ENCODE measurements around the gene PXDN.
"Not testable (repeated sequence)": the region's sequence is repeated elsewhere in the genome, so short reads cannot be mapped to it uniquely, and the experiment has no call there.

PXDN gene

DNA sequence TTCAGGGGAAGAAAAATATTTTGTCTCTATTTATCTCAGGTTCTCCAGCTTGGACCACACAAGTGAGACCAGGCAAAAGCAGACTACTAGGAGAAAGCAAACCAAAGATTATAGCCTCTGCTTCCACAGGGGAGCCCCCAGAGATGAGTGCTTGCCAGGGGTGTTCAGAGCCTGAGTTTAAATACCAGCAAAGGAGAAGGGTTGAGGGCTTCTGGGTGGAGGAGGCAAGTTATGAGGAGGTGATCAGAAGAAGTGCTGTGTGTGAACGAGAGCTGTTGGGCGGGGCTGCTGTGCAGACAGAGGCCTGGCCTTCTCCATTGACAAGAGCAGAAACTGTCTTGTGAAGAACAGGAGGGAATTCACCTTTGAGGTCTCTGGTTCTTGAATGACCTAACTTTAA is 32.8 kb upstream of the PXDN start:
- no peak for DNase-seq (ENCODE audit: low read depth, low spot score)

GRCh38 chr2:1775511-1776035 is 31.3 kb upstream of the PXDN start:
- DNase-seq (ENCODE audit: low read depth, low spot score) = no peak

- DNase-seq (ENCODE audit: low read depth, low spot score) = no peak
These were observed 30.6 kb upstream of the PXDN start for GRCh38 chr2:1774929-1775328.

DNA sequence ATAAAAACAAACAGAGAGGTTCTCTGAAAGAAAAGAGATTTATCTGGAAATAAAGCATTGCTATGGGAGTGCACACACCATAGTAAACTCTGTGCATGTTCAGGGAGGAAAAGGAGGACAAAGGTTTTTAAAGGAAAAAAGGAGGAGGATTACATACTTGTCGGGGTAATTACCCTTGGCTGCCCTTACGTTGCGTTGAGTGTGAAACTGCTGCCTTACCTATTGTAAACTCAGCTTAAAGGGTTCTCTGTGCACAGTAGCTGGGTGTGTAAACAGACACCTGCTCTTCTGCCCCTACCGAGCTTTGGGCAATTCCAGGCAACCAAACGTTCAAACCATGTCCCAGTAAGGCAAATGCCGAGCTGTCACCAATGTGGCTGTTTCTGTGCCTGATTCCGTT is 29.6 kb upstream of the PXDN start:
- DNase-seq (ENCODE audit: low read depth, low spot score) = no peak

DNA sequence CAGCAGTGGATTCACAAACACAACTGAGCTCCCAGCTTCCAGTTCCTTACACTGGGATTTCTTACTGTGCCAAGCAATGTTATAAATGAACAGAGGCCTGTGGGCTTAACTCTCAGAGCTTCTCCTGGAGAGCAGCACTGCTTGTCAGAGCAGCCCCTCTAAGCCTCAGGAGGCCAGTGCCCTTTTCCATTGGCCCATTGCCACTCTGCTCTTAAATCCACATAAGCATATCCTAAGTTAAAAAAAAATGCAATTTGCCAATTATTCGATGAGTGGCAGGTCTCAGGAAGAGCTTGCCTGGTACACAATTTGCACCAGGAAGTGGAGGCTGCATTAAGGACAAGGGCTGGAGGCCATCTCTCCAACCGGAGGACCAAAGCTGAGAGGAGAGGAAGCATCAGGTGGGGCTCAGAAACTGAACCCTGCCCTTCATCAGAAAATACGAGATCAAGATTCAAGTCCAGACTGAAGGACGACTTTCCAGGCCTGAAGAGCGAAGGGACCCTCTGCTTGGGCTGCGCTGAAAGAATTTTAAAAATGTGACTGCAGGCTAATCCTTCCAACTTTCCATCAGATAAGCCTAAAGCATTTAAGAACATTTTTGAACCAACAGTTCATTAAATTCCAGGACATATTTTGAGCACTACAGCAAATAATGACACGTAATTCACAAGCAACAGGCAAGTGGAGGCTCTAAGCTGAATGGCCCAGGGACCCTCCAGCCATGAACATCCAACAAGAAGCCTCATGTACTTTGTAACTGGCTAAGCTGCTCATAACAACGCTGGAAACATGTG is 28.4 kb upstream of the PXDN start:
- no peak for DNase-seq (ENCODE audit: low read depth, low spot score)

- DNase-seq (ENCODE audit: low read depth, low spot score) = no peak
These were observed 27.4 kb upstream of the PXDN start for GRCh38 chr2:1771626-1772280.

- no peak for DNase-seq (ENCODE audit: low read depth, low spot score)
These were observed 26.5 kb upstream of the PXDN start for GRCh38 chr2:1770566-1771380.

DNA sequence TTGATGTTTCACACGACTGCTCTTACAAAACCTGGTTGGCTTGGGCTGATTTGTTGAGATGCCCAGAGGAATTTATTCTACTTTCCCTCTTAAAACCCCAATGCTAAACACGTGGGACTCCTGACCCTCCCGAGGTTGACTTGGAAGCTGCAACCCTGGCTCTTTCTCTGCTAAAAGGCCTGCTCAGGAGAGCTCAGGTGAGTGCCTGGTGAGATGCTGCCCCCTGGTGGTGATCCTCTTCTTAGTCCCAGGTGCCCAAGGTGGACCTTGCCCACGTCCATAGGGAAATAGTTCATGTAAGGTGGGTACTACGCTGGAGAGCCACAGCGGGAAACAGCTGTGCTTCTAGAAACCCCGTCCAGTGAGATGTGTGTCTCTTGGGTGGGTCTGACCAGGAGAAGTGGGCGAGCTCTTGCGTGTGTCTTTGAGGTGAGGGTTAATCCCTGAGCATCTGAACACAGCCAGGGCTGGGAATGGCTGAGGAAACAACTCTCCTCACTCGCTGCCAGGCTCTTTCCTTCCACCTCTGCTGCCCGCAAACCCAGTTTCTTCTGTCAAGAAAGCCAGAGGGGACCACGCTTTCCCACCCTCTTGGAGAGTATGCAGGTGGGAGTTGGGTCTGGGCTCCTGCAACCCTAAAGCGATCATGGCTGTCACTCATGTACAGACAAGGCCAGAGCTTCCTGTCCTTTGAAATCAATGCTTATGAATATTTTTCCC is 25.5 kb upstream of the PXDN start:
- DNase-seq (ENCODE audit: low read depth, low spot score) = peak; percentile 9

GRCh38 chr2:1767939-1768691 is 23.8 kb upstream of the PXDN start:
- no peak for DNase-seq (ENCODE audit: low read depth, low spot score)

DNA sequence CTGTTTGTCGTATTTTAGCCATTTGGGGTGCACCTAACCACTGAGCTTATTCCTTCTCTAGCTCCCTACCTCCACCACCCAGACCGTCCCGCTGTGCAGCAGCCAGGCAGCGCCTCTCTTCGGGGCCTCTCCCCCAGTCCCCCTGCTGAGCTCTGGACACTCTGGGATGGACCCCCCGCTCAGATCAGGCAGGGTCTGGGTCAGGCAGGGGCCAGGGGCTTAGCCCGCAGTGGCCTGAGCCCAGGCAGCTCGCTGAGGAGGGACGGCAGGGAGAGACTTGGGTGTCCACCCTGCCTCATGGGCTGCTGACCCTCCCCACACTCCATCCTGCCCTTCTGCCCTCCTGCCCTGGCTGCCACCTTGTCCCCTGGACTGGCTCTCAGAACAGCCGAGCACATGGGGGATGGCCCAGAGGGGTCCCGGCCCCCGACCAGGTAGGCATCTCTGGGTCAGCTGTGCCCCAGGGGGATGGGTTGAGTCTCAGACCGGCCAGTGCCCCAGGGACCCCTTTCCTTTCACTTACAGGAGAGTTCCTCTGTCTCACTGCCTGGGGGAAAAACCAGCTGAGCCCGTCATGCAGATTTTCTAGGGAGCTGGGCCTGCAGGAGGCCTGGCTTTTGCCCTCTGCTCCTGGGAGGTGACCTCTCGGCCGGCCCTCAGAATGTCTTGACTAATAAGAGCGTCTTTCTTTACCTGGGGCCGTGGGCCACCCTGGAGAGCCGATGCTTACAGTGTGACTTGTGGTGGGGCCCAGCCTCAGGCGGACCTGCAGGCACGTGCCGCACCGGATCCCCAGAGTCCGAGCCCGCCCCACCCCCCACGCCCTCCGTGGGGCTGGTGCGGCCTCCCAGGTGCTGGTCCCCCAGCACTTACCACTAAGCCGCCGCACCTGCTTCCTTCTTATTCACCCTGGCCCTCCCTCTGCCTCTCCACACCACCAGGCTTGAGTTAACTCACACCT is 22.8 kb upstream of the PXDN start:
- DNase-seq (ENCODE audit: low read depth, low spot score) = no peak

DNA sequence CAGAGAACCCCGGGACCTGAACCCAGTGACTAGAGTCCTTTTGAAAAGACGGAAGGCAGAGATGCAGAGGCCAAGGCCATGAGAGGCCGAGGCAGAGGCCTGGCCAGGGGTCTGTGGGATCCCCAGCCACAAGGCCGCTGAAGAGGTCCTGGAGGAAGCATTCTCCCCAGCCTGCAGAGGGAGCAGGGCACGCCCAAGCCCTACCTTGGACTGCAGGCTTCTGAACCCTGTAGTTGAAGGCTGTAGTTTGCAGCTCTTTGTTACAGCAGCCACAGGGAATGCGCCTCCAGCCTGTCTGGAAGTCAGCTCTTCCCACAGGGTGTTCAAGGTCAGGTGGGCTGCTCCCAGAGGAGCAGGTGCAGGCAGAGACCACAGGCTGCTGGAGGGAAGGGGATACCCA is 22.1 kb upstream of the PXDN start:
- DNase-seq (ENCODE audit: low read depth, low spot score) = no peak

DNA sequence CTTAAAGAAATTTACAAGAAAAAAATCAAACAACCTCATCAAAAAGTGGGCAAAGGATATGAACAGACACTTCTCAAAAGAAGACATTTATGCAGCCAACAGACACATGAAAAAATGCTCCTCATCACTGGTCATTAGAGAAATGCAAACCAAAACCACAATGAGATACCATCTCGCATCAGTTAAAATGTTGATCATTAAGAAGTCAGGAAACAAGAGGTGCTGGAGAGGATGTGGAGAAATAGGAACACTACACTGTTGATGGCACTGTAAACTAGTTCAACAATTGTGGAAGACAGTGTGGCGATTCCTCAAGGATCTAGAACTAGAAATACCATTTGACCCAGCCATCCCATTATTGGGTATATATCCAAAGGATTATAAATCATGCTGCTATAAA is 20.9 kb upstream of the PXDN start:
- not testable (repeated sequence) for DNase-seq (ENCODE audit: low read depth, low spot score)

- DNase-seq (ENCODE audit: low read depth, low spot score) = no peak
These were observed 15.3 kb upstream of the PXDN start for GRCh38 chr2:1759611-1759930.

DNA sequence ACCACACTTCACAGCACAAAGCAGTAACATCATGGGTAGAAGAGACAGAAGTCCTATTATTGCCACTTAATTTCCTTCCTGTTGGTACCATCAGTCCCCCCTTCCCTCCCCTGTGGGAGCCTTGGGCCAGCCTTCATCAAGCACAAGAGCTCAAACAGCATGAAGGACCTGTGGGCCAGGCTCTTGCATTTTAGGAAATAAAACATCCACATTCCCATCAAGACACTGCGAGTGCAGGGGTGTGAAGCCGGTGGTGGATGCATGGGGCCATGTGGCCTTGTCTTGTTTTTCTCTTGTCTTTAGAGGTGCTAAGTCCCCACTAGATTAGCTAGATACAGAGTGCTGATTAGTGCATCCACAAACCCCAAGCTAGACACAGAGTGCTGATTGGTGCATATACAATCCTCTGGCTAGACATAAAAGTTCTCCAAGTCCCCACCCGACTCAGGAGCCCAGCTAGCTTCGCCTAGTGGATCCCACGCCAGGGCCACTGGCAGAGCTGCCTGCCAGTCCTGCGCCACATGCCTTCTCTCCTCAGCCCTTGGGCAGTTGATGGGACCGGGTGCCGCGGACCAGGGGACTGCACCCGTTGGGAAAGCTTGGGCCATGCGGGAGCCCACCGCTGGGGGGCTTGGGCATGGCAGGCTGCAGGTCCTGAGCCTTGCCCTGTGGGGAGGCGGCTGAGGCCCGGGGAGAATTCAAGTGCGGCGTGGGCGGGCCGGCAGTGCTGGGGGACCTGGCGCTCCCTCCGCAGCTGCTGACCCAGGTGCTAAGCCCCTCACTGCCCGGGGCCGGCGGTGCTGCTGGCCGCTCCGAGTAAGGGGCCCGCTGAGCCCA is 14.7 kb upstream of the PXDN start:
- DNase-seq (ENCODE audit: low read depth, low spot score) = no peak

- no peak for DNase-seq (ENCODE audit: low read depth, low spot score)
These were observed 13.9 kb upstream of the PXDN start for GRCh38 chr2:1758171-1758570.

DNA sequence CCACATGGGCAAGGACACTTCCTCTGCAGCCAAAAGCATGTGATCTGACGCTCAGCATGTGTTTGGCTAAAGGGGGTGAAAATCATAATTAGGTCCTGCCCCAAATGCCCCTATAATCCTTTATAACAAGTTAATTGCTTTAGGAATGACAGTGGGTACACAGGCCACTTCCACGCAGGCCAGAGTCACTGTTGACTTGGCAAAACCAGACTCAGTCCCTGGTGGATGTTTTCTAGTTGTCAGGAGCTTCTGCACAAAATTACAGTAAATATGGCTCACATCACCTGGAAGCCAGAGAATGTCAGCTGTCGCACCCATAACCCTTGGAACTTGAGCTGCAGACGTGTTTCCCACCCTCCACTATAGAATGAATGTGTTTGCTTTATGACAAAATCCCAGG is 13.3 kb upstream of the PXDN start:
- no peak for DNase-seq (ENCODE audit: low read depth, low spot score)

DNA sequence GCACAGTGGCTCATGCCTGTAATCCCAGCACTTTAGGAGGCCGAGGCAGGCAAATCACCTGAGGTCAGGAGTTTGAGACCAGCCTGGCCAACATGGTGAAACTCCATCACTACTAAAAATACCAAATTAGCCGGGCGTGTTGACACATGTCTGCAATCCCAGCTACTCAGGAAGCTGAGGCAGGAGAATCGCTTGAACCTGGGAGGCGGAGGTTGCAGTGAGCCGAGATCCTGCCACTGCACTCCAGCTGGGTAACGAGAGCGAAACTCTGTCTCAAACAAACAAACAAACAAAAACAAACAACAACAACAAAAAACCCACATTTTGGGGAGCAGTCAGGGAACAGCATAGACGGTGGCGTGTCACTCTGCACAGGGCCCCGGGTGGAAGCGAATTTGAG is 12.8 kb upstream of the PXDN start:
- DNase-seq (ENCODE audit: low read depth, low spot score) = not testable (repeated sequence)

- no peak for DNase-seq (ENCODE audit: low read depth, low spot score)
These were observed 12.1 kb upstream of the PXDN start for GRCh38 chr2:1756456-1756855.

Measured in activated CD4-positive, CD25-positive, alpha-beta regulatory T cell treated with anti-CD3 and anti-CD28 coated beads, Interleukin-2, amount 50 U/mL, for 16 hours (primary cell).